Activated naive CD4-positive, alpha-beta T cell treated with anti-CD3 and anti-CD28 coated beads, Interleukin-2, amount 10 ng/mL, durations not matched to agents 7 days and 5 days (primary cell): ENCODE data around the gene PRRX1.

Source experiments
- CTCF ChIA-PET: fragments of 350-600 bp; sonication (Branson Sonifier 250); formaldehyde crosslinking; loops from one replicate; lab custom pipeline; 2021; ENCODE audit warnings: antibody characterized with exemption; lab: Charles Lee
- DNase-seq: peaks from one replicate; pipeline ENCODE4 v3.0.0-alpha.2; 2020
- H3K27ac Mint-ChIP-seq: one replicate; pipeline ENCODE4 v1.8.0; 2021; ENCODE audit warnings: mild to moderate bottlenecking, moderate library complexity, mixed read lengths
- H3K27me3 Mint-ChIP-seq: one replicate; pipeline ENCODE4 v1.8.0; 2021; ENCODE audit warnings: mild to moderate bottlenecking, mixed read lengths
- H3K36me3 Mint-ChIP-seq: one replicate; pipeline ENCODE4 v1.8.0; 2021; ENCODE audit warnings: mixed read lengths
- H3K4me1 Mint-ChIP-seq: one replicate; pipeline ENCODE4 v1.8.0; 2021; ENCODE audit warnings: mixed read lengths
- H3K4me3 Mint-ChIP-seq: one replicate; pipeline ENCODE4 v1.8.0; 2021; ENCODE audit warnings: mild to moderate bottlenecking, moderate library complexity, mixed read lengths
- H3K9me3 Mint-ChIP-seq: one replicate; pipeline ENCODE4 v1.8.0; 2021; ENCODE audit warnings: mixed read lengths

The PRRX1 gene

GRCh38 chr1:170660281-170660713 is 3.6 kb upstream of the PRRX1 start:
- Mint-ChIP-seq H3K9me3 (no peaks in the 10 kb centered on the region), H3K4me1 (peaks cover 2% of the 10 kb centered on the region), H3K4me3 (no peak overlapping the region), H3K27ac (peak overlapping the region; percentile 60), H3K36me3 (no peaks in the 10 kb centered on the region), H3K27me3 (peaks cover 79% of the 10 kb centered on the region)
- CTCF ChIA-PET = no interaction called here
- no peak for DNase-seq

- peaks cover 84% of the 10 kb centered on the region for H3K27me3 Mint-ChIP-seq
- H3K9me3 Mint-ChIP-seq = no peaks in the 10 kb centered on the region
- peak overlapping the region; percentile 39 for H3K27ac Mint-ChIP-seq
- CTCF ChIA-PET = no interaction called here
- no peaks in the 10 kb centered on the region for H3K36me3 Mint-ChIP-seq
- H3K4me1 Mint-ChIP-seq = peaks cover 4% of the 10 kb centered on the region
- DNase-seq = no peak
- H3K4me3 Mint-ChIP-seq = no peak overlapping the region
These were observed 2.9 kb upstream of the PRRX1 start for GRCh38 chr1:170660871-170661645.

GRCh38 chr1:170661646-170662411 is 2.1 kb upstream of the PRRX1 start:
- Mint-ChIP-seq H3K4me3 (no peak overlapping the region), H3K9me3 (no peaks in the 10 kb centered on the region), H3K27ac (peak overlapping the region; percentile 28), H3K4me1 (peaks cover 9% of the 10 kb centered on the region), H3K36me3 (peaks cover 1% of the 10 kb centered on the region), H3K27me3 (peaks cover 89% of the 10 kb centered on the region)
- CTCF ChIA-PET = no interaction called here
- no peak for DNase-seq

- Mint-ChIP-seq H3K27me3 (peaks cover 95% of the 10 kb centered on the region), H3K27ac (no peak overlapping the region), H3K9me3 (no peaks in the 10 kb centered on the region), H3K4me1 (peaks cover 10% of the 10 kb centered on the region), H3K4me3 (no peak overlapping the region), H3K36me3 (peaks cover 2% of the 10 kb centered on the region)
- DNase-seq = no peak
- CTCF ChIA-PET = no interaction called here
These were observed 1.1 kb upstream of the PRRX1 start for GRCh38 chr1:170662561-170663403.

- CTCF ChIA-PET = no interaction called here
- H3K27me3 Mint-ChIP-seq = peaks cover 99% of the 10 kb centered on the region
These were observed 383 bp upstream of the PRRX1 start for GRCh38 chr1:170663404-170664092.

GRCh38 chr1:170664828-170665612 is 1.1 kb downstream of the PRRX1 start:
- CTCF ChIA-PET = no interaction called here
- peaks cover 2% of the 10 kb centered on the region for H3K36me3 Mint-ChIP-seq
- H3K27ac Mint-ChIP-seq = no peak overlapping the region
- no peaks in the 10 kb centered on the region for H3K9me3 Mint-ChIP-seq
- H3K4me1 Mint-ChIP-seq = peaks cover 16% of the 10 kb centered on the region
- H3K27me3 Mint-ChIP-seq = peaks cover 100% of the 10 kb centered on the region
- no peak for DNase-seq
- H3K4me3 Mint-ChIP-seq = no peak overlapping the region

More at GRCh38 chr1:170663404-170664092, 383 bp upstream of the PRRX1 start:
- no peak overlapping the region for H3K27ac Mint-ChIP-seq
- no peak for DNase-seq
- H3K9me3 Mint-ChIP-seq = no peaks in the 10 kb centered on the region
- H3K36me3 Mint-ChIP-seq = peaks cover 2% of the 10 kb centered on the region
- H3K4me1 Mint-ChIP-seq = peaks cover 15% of the 10 kb centered on the region
- no peak overlapping the region for H3K4me3 Mint-ChIP-seq

- peaks cover 2% of the 10 kb centered on the region for H3K36me3 Mint-ChIP-seq
- H3K27ac Mint-ChIP-seq = no peak overlapping the region
- DNase-seq = no peak
- CTCF ChIA-PET = no interaction called here
- H3K4me1 Mint-ChIP-seq = peaks cover 16% of the 10 kb centered on the region
- peaks cover 100% of the 10 kb centered on the region for H3K27me3 Mint-ChIP-seq
- no peak overlapping the region for H3K4me3 Mint-ChIP-seq
- H3K9me3 Mint-ChIP-seq = no peaks in the 10 kb centered on the region
These were observed 1.7 kb downstream of the PRRX1 start for GRCh38 chr1:170665629-170666028.

GRCh38 chr1:170666541-170667254 is 2.8 kb downstream of the PRRX1 start:
- Mint-ChIP-seq H3K4me1 (peaks cover 16% of the 10 kb centered on the region), H3K36me3 (peaks cover 2% of the 10 kb centered on the region), H3K27ac (no peak overlapping the region), H3K27me3 (peaks cover 100% of the 10 kb centered on the region), H3K9me3 (no peaks in the 10 kb centered on the region), H3K4me3 (no peak overlapping the region)
- CTCF ChIA-PET = no interaction called here
- no peak for DNase-seq

- Mint-ChIP-seq H3K36me3 (peaks cover 2% of the 10 kb centered on the region), H3K4me1 (peaks cover 16% of the 10 kb centered on the region), H3K27ac (no peak overlapping the region), H3K27me3 (peaks cover 87% of the 10 kb centered on the region), H3K9me3 (no peaks in the 10 kb centered on the region), H3K4me3 (no peak overlapping the region)
- DNase-seq = no peak
- CTCF ChIA-PET = no interaction called here
These were observed 4.5 kb downstream of the PRRX1 start for GRCh38 chr1:170668209-170669106.

GRCh38 chr1:170669107-170669445 is 5.1 kb downstream of the PRRX1 start:
- no peak for DNase-seq
- H3K27ac Mint-ChIP-seq = no peak overlapping the region
- CTCF ChIA-PET = no interaction called here
- H3K36me3 Mint-ChIP-seq = peaks cover 2% of the 10 kb centered on the region
- H3K4me3 Mint-ChIP-seq = no peak overlapping the region
- peaks cover 16% of the 10 kb centered on the region for H3K4me1 Mint-ChIP-seq
- peaks cover 83% of the 10 kb centered on the region for H3K27me3 Mint-ChIP-seq
- H3K9me3 Mint-ChIP-seq = no peaks in the 10 kb centered on the region

- peak overlapping the region; percentile 9 for H3K27ac Mint-ChIP-seq
- no peak overlapping the region for H3K4me3 Mint-ChIP-seq
These were observed 5.9 kb downstream of the PRRX1 start for GRCh38 chr1:170669586-170670530.

More at GRCh38 chr1:170669586-170670530, 5.9 kb downstream of the PRRX1 start:
- Mint-ChIP-seq H3K4me1 (peaks cover 16% of the 10 kb centered on the region), H3K9me3 (no peaks in the 10 kb centered on the region), H3K36me3 (peaks cover 2% of the 10 kb centered on the region), H3K27me3 (peaks cover 77% of the 10 kb centered on the region)
- CTCF ChIA-PET = interaction anchor here (1.0 kb wide), 1 partner anchor 644 kb away, joined by 3 read pairs; the partner anchor contains the start of gene FMO4
- DNase-seq = no peak
